Measurements from ENCODE around the gene CDKAL1. TPM values are rescaled to one million over a fixed set of nuclear protein-coding genes. Genes with fewer than 3 reads are reported as not detected.

Gene CDKAL1
- total and polyA plus RNA-seq, 2 of the 8 experiments (the other 6 are each of a cell fraction or from before 2014, with no cell fraction given): 8.4 to 24.6 TPM

GRCh38 chr6:20606831-20607230, 72.6 kb downstream of the CDKAL1 start:
- Histone ChIP-seq H4K91ac (replicated peaks; ENCODE audit: insufficient read length, low read length) (no peak overlapping the region), H3K79me1 (ENCODE audit: low read depth, low read length) (no peaks in the 10 kb centered on the region; the same call in 1 of the 2 replicates), H3K4me3 (ENCODE audit: extremely low read depth in 1 of 4, insufficient read depth in 2 of 4, low read depth in 3 of 4, low read length in 4 of 4) (no peak overlapping the region), H2BK15ac (ENCODE audit: low read length) (no peak overlapping the region), H3K4ac (replicated peaks; ENCODE audit: insufficient read length, low read depth, low read length) (no peak overlapping the region), H3K23me2 (ENCODE audit: low read depth, low read length) (no peaks in the 10 kb centered on the region; the same call in 1 of the 2 replicates), H3K4me1 (replicated peaks in 1 of 4; ENCODE audit: control insufficient read depth in 3 of 4, insufficient read depth in 4 of 4, low read length in 3 of 4) (peaks cover 0 to 3% (median 0%) of the 10 kb centered on the region in 4 experiments; a peak in 1 of 7 replicates), H3K23ac (ENCODE audit: insufficient read length) (no peak overlapping the region), H2BK120ac (replicated peaks; ENCODE audit: low read depth, low read length) (no peak overlapping the region), H3K18ac (ENCODE audit: extremely low read depth, low read length) (no peak overlapping the region), H4K5ac (ENCODE audit: insufficient read length, low read depth, low read length) (no peak overlapping the region), H3K14ac (ENCODE audit: insufficient read length) (no peak overlapping the region), H2AFZ (ENCODE audit: low read length) (no peak overlapping the region), H3K4me2 (ENCODE audit: insufficient read depth in 1 of 2, low read depth in 2 of 2, low read length in 2 of 2) (no peak overlapping the region), H2BK20ac (ENCODE audit: low read length) (no peak overlapping the region), H3K56ac (replicated peaks; ENCODE audit: insufficient read length, low read depth, low read length) (no peak overlapping the region), H3K27ac (ENCODE audit: low read depth, low read length) (no peak overlapping the region), H2BK12ac (ENCODE audit: low read depth, low read length) (no peak overlapping the region), H3K36me3 (ENCODE audit: control insufficient read depth in 2 of 4, insufficient read depth in 4 of 4, low read length in 3 of 4) (no peaks in the 10 kb centered on the region; a peak in 1 of 8 replicates), H3K9ac (replicated peaks in 1 of 4; ENCODE audit: extremely low read depth in 1 of 4, low read depth in 3 of 4, low read length in 3 of 4) (no peak overlapping the region), H2AK5ac (ENCODE audit: low read depth, low read length) (no peak overlapping the region), H3K9me3 (ENCODE audit: insufficient read depth in 2 of 2, low read depth in 1 of 2, low read length in 1 of 2) (no peaks in the 10 kb centered on the region), H3K79me2 (ENCODE audit: control insufficient read depth in 1 of 2, insufficient read depth in 2 of 2, low read length in 2 of 2) (no peaks in the 10 kb centered on the region; a peak in 1 of 4 replicates), H2BK5ac (ENCODE audit: low read depth, low read length) (no peak overlapping the region), H4K20me1 (replicated peaks in 1 of 2; ENCODE audit: control insufficient read depth in 1 of 2, insufficient read depth in 2 of 2, low read length in 2 of 2) (no peaks in the 10 kb centered on the region), H4K8ac (ENCODE audit: extremely low read depth, insufficient read depth, low read length) (no peak overlapping the region), H3K27me3 (replicated peaks in 1 of 4; ENCODE audit: control insufficient read depth in 3 of 4, extremely low read depth in 1 of 4, insufficient read depth in 3 of 4, low read length in 3 of 4) (no peaks in the 10 kb centered on the region)
- FAIRE-seq: no peak
- WGBS, 2 experiments (ENCODE audit: extremely low coverage in 1 of 2, insufficient coverage in 1 of 2, insufficient read length in 1 of 2, insufficient replicate concordance in 2 of 2, low coverage in 1 of 2, low lambda C conversion rate in 2 of 2, missing lambda C conversion rate in 1 of 2): 92% methylated on average over 1 of the region's 1 CpG; no CpG with 5 or more reads in 1 of the 2 experiments
- ChIA-PET CTCF (ENCODE audit: partially characterized antibody) (no interaction called here), POLR2A (ENCODE audit: partially characterized antibody) (no interaction called here)
- DNase-seq (ENCODE audit: low read depth in 1 of 2, low spot score in 2 of 2): no peak
- TF ChIP-seq KDM5A (IDR thresholded peaks at IDR 0.05; ENCODE audit: low read length) (no peak), TBP (IDR thresholded peaks at IDR 0.05; ENCODE audit: low read depth, low read length) (no peak), SIX5 (IDR thresholded peaks at IDR 0.05; ENCODE audit: low read depth, low read length) (no peak), SP2 (IDR thresholded peaks at IDR 0.05; ENCODE audit: low read length) (no peak), ATF2 (IDR thresholded peaks at IDR 0.05; ENCODE audit: low read length) (no peak), SRF (IDR thresholded peaks at IDR 0.05; ENCODE audit: low read depth, low read length) (no peak)

All from H1 (cell line).